ENCODE data around the gene ZMYM4.

ZMYM4 gene

DNA sequence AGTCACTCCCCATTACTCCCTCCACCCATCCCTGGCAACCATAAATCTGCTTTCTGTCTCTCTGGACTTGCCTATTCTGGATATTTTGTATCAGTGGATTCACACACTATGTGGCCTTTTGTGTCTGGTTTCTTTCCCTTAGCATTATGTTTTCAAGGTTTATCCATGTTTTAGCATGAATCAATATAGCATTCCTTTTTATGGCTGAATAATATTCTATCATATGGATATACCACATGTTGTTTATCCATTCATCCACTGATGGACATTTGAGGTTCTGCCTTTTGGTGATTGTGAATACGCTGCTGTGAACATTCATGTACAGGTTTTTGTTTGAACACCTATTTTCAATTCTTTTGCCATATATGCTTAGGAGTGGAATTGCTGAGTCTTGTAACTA is 140.4 kb downstream of the ZMYM4 start:
- DNase-seq = no peak

DNA sequence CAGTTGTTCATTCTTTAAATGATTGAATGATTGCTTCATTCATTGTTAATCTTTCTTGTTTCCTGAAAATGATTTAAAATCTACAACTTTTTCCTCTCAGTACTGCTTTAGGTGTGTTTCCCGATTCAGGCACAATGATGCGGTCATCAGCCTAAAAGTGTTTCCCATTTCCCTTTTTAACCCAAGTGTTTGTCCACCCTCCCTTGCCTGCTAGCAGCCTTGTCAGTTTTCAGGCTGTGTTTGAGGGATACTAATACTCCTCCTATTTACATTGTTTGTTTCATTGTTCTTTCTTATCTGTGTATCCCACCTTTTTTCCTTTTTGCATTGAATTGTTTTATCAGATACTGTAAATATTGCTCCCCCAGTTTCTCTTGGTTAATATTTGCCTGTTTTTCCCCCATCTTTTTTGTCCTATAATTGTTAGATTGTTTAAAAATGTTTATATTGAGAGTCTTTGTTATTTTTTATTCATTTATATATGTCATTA is 157.6 kb downstream of the ZMYM4 start:
- DNase-seq = no peak

DNA sequence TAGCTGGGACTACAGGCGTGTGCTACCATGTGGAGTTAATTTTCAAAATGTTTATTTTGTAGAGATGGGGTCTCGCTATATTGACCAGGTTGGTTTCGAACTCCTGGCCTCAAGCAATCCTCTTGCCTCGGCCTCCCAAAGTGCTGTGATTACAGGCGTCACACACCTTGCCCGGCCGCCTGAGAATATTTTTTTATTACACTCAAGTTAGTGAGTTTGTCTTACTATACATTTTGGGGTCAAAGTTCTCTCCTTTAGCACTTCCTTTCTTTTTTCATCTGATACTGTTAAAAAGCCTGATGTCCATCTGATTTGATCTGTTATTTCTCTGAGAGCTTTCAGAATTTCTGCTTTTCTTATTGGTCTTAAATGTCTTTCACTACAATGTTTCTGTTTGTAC is 159.9 kb downstream of the ZMYM4 start:
- no peak for DNase-seq

DNA sequence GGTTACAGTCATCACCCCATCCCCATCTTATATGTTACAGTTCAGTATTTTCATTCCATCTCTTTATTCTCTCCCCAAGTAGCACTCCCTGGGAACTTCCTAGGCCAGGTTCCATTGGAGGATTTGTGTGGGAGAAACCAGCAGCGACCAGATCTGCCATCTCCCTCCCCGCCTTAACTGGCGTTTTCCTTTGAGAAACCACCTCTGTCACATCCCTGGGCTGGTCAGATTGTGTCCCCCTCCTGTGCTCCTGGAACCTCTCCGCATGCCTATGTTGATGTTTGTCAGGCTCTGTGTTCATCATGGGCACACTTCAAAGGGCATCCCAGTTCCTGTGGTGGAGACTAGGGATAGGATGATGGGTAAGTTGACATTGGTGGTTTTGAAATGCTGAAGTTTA is 162.3 kb downstream of the ZMYM4 start:
- DNase-seq = no peak

DNA sequence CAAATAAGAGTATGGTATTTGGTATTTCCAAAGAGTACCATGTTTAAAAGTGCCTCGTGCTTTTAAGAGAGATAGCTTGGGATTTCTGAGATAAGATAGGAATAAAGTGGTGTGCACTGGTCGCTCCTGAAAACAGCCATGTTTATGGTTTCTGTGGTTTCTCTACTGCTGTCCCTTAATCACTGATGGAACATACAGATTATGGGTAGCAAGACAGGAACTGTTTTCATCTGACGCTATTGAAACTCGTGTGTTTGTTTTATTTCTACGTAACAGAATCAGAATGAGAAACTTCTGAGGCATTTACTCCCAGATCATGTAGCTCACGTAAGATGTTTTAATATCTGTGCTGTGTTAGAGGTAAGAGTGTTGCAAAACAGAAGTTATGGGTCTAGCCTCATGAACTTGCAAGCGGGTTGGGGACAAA is 162.7 kb downstream of the ZMYM4 start:
- no peak for DNase-seq

DNA sequence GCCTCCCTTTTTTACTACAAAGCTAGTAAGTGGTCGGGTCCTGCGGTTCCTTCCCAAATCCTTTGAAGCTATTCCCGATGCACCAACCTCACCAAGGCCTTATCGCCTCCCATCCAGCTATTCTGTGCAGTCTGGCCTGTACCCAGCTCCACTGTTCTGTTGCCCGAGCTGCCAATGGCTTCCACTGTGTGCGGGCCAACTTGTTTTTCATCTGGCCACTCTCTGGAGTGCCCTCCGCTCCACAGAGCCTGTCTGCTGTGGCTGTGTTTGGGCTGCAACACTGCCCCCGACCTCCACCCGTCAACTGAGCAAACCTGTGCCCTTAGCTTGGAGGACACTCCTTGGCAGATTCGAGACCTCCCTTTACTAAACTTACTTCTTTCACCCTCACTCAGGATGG is 163.7 kb downstream of the ZMYM4 start:
- no peak for DNase-seq

DNA sequence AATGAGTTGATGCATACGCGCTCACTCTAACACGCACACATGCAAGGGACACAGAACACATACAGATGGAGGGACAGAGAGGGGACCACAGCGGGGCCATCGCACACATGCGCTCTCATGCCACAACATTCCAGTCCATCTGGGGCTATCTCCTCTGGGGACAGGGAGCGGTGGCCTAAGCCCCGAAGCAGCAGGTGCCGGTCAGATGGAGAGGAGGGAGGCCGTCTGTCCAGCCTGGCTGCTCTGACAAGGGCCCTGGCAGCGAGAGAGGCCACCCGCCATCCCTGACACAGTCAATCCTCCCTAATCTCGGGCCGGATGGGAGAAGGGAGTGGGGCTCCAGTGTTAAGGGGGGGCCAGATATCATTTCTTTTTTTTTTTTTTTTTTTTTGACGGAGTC is 165.2 kb downstream of the ZMYM4 start:
- DNase-seq = no peak

DNA sequence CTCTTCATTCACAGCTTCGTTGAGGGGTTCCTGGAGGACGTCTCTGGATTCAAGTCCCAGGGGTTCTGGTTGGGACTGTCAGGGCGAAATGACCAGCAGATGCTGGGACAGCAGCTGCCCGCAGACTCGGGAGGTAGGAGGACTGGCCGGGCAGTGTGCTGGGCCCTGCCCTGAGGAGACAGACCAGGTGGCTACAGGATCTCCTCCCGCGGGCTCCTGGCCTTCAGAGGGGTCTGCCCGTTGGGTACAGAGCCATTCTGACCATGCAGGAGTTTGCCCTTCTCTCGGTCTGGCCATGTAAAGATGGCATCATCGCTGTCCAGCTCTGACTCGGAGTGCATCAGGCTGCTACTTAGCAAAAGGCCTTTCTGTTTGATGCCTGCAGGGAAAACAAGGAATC is 166.2 kb downstream of the ZMYM4 start:
- no peak for DNase-seq

DNA sequence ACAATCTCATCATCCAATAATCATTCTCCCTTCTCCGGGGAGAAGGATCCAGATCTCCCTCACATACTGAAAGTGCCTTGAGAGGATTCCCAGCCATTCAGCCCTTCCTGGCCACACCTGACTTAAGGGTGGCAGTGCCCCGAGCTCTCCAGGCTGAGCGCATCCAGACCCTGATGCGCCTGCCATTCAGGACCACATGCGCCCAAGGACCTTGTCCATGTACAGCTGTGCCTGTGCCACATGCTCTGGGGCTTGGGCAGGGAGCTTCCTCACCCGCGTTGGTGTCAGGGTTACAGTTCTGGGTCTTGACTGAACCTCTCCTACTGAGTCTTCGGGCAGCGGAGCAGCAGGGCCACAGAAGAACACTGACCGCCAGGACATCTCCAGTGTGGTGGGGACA is 167.6 kb downstream of the ZMYM4 start:
- DNase-seq = no peak

DNA sequence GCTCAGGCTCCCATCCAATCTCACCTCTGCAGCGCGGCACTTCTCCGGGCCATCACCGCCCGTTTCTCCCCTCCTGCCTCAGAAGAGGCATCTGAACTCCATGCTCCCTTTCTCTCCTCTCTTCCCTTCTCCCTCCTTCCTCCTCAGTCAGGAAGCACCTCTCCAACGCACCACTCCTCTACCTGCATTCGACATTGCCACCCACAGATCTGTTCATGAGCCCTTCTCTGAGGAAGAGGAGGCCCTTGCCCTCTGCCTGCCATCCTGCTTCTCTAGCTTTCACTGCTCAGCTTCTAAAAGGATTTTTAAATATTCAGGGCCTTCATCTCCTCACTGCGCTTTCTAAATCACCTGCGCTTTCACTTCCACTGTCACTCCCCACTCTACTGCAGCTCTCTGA is 168.7 kb downstream of the ZMYM4 start:
- DNase-seq = no peak

DNA sequence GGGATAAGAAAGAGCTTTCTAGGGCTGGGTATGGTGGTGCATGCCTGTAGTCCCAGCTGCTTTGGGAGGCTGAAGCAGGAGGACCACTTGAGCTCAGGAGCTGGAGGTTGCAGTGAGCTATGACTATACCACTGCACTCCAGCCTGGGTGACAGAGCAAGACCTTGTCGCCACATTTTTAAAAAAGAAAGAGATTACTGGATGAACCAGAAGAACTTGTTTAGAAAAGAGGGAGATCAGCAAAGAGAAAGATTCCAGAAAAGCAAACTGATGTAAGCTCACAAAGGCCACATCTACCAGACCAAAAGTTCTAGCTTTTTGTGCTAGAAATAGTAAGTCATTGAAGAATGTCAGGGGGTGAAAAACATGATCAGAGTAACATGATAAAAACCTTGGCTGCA is 171.1 kb downstream of the ZMYM4 start:
- DNase-seq = no peak

DNA sequence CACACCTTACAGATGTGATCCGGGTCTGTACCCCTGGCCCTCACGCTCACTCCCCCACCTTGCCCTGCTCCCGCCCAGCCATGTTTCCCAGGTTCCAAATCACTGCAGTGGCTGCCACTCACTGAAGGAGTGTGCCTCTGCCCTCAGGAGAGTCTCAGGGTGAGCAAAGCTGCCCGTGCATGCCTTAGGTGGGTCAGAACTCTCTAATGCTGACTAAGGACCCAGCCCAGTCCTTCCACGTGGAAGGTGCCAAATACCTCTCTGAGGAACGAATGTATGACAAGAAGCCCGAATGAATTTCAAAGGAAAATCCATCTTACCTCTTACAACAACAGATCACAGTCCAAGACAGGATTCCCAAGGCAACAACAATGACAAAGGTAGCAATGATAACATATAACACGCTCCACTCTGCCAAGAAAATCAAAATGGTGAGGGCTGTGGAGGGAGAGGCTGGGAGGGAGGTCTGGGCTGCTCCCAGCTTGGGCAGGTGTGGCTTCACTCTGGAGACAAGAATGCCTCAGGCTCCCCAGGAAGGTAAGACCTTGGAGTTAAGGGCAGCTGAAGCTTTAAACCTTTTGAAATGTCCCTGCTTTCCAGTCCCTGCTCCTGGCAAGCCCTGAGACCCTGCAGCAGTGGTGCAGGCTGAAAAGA is 173.5 kb downstream of the ZMYM4 start:
- no peak for DNase-seq

DNA sequence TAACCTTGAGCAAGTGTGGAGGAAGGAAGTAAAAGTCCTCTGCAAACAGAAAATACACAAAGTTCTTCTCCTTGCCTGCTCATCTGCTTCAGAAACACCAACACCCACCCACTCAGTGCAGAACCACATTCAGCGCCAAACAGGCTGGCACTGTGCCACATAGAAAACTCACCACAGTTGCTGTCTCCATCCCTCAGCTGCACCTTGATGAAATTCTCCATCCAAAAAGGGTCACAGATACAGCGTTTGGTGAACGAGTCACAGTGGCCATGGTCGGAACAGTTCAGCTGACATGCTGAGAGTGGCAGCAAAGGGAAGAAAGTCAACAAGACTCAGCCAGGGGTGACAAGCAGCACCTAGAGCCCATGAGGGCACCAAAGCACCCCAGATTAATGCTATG is 174.2 kb downstream of the ZMYM4 start:
- DNase-seq = no peak

DNA sequence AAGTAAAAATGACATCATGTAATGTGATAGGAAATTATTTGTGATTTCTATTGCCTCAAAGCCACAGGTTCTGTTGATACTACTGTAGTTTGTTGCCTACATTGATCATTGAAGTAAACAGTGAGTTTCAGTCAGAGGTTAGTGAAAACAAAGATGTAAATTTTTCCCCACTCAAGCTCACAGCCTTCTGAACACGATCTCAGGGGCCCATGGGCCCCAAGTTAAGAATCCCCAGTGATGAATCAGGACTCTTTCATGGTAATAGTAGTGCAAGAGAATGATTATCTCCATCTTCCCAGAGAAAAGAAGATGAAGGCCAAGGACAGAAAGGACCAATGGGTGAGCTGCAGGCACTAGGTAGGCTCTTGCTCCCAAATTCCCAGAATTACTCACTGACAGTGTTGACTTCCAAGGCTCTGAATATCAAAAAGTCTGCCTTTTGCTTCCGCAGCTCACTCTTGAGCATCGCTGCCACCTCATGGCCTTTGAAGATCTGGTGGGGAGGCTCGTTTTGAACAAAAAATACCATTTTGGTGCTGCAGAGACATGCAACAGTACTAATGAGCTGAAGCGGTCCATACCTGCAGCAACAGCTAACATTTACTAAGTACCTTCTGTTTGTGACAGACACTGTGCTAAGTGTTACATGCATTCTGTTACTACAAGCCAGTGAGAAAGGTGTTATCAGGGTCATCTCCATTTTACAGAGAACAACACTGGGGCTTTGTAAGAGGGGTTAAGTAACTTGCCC is 175.4 kb downstream of the ZMYM4 start:
- DNase-seq = no peak

DNA sequence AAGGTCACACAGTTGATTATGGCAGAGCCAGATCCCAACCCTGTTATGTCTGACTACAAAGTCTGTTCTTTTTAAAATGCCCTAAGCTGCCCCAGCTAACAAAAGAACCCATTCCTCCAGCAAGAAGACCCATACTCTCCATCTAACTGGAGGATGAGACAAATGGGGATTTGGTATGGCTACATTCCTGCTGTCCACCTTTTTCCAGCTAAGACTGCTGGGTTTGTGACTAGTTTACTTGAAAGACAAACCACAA is 175.9 kb downstream of the ZMYM4 start:
- no peak for DNase-seq

DNA sequence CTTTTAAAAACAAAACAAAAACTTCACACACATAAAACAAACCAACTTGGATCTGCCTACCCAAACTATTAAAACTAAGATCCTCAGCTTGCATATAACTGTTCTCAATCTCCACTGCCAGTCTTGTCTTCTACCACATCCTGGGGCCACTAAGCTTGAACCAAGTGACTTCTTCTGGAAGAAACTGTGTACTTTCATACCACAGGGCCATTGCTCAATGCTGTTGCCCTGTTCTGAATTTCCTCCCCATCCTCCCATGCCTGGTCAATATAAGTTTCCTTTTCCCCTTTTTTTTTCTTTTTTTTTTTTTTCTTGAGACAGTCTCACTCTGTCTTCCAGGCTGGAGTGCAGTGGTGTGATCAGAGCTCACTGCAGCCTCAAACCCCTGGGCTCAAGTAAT is 178.8 kb downstream of the ZMYM4 start:
- no peak for DNase-seq

DNA sequence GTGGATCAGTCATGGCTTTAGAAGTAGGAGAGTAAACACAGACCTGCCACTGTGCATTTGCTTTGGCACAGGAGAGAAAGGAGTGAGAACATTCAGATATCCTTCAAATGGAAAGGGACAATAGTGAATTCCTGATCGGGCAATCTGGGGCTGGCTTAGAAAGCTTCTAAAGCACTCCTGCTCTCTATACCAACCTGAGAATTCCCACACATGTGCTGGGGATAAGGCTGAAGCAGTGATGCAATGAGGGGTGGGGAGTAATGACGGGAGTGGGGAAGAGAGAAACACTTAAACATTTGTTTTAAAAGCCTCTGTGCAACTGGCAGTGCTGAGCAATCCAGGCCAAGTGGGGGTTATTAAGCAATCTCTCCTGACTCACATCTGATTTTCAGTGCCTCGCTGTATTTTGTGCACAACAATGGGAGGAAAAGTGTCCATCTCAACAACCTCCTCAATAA is 179.9 kb downstream of the ZMYM4 start:
- no peak for DNase-seq

DNA sequence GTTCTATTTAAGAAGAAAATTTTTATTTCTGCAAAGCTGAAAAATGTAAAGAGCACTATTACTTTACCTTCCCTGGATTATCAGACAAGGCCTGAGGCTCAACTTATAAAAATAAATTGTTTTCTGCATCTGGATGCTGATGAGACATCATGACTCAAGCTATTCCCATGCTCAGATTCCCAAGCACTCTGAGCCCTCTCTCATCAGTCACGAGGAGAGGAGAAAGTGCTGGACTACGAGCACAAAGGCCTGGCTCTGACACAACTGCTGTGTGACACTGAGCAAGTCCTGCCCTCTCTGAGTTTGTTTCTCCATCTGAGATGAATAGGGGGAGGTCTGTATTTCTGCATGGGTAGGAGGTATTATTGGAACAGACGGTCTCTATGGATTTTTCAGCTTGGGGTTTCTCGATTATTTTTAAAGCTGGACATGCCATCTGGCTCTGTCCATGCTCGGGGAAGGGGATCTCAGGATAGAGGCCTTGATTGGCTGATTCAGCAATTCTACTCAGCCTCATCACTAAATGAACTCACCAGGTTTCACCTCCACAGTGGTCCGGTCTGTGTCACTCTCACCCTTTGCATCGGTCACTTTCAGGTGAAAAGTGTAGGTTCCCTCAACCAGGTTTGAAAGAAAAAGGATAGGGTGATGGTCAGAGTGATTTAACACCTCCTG is 181.0 kb downstream of the ZMYM4 start:
- DNase-seq = no peak

DNA sequence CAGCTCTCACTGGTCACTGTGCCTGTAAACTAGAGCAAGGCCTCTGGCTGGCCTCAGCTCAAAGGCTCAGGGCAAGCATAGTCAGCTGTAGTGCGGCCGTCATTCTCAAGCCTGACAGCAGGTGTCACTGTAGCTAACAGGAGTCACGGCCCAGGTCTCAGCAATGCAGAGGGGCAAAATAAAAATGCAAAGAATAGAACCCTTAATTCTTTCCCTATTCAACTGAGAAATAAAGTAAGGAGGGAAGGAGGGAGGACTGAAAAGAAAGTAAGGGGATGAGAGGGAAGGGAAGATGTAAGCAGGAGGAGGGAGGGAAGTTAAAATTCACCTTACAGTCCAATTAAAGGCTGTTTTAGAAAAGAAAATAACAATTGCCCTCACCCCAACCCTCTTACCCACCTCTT is 182.6 kb downstream of the ZMYM4 start:
- DNase-seq = peak; percentile 32

DNA sequence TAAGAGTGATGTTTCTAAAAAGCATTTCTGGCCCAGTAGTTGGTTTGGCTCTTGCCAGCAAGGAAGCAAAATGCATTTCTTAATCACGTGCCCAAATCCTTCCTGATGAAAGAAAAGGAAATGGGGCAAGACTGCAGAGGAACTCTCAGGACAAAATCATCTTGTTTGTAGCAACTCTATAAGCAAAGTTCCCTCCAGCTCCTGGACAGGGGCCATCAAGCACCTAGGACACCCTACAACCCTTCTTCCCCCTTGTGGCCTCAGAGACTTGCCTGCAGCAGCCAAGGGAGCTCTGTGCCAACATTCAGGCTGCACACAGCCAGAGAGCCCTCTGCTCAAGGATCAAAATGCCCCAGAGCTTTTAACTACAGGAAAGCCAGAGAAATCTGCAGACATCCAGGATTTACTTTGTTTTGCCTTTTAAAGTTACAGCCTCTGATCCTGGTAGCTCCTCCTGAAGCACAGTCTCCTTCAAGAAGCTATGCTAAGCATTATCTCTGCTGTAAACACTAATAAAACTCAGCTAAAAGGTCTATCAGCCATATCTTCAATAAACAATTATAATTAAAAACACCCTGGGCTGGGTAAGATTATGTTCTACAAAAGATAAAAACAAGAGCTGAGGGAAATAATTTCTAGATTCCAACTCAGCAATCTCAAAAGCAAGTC is 183.7 kb downstream of the ZMYM4 start:
- DNase-seq = no peak

DNA sequence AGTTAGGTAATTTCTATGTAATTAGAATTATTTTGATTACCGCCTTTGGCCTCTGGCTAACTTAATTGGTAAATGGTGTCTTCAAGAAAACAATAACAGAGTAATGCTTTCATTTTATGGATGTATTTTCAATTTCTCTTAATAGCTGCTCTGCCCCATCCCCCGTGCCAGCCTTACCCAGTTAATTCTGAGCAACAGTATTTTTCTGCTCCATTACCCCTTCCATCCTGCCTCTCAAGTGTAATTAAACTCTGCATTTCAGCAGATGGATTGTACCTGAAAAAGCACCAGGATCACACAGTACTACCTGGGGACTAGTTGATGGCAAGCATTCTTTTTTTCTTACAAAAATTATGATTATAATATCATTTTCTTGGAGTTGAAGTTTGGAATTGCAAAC is 184.5 kb downstream of the ZMYM4 start:
- DNase-seq = peak; percentile 37

DNA sequence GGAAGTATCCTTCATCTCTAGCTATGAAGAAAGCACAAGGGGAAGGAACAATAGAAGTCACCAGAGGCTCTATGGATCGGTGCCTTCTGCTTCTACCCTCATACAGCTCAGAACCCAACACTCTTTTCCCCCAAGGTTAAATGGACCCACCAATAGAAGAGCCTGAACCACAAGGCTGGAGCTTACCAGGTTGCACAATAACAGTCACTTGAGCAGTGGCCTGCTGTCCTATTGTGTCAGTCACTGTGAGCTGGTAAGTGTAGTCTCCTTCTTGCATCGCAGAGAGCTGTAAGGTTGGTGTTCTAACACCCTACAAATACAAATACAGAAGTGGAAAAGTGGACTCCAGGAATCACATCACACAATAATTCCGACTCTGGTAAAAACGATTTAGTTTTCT is 185.7 kb downstream of the ZMYM4 start:
- DNase-seq = no peak

DNA sequence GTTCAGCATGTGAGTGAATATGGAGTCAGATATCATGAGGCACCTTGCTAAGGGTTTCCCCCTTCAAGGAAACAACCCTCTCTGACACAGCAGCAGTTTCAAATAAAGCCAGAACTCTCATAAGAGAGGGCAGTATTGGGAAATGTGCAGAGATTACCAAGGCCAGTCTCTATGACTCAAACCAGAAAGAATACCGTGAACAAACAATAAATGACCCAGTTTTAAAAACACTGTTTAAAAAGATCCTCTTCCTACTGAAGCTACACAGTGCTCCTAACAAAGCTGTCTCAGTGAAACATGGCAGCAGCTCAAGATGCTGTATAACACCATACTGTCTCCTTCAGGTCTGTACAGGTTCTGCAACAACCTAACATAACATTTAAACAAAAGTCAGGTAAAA is 186.1 kb downstream of the ZMYM4 start:
- DNase-seq = no peak

DNA sequence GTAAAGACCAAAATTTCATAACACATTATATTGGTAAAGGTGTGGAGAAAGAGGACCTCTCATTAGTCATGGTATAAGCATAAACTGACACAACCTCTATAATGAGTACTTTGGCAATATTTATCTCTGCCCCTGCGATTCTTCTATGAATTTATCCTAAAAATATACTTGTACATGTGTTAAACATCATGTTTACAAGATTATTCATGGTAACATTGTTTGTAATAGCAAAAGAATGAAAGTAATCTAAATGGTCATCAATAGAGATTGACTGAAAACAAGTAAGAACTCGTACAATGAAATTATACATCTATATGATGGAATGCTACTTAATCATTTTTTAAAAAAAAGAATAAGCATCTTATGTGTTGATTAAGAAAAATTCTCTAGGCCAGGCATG is 192.3 kb downstream of the ZMYM4 start:
- no peak for DNase-seq
